HEK293 (cell line): ENCODE results near the gene MYT1.

Experiments
- CTCF ChIA-PET: fragments of 350-600 bp; formaldehyde crosslinking; extraction: SDS; loops from one replicate; lab custom pipeline; 2021; ENCODE audit warnings: antibody characterized with exemption; lab: Yijun Ruan, JAX
- POLR2A ChIA-PET: fragments of 300-600 bp; formaldehyde crosslinking; extraction: SDS; loops from one replicate; lab custom pipeline; 2020; ENCODE audit warnings: antibody characterized with exemption, inconsistent platforms; lab: Yijun Ruan, JAX
- H3K27ac ChIP-seq: fragments of 200-500 bp; sonication (Bioruptor generic); 2 replicates; pipeline ENCODE4 v1.5.1; 2014; ENCODE audit warnings: low read depth, low read length, control low read depth, inconsistent platforms; ENCODE audit errors: extremely low read depth
- H3K36me3 ChIP-seq, 2 experiments: fragments of 200-500 bp in 1 of 2; sonication (Bioruptor generic) in 1 of 2; 1 replicate in 1 of 2; 2 replicates in 1 of 2; pipeline ENCODE4 v1.5.1; 2014 to 2017; ENCODE audit warnings: inconsistent platforms in 2 of 2, low read length in 2 of 2; ENCODE audit not compliant: control insufficient read depth in 2 of 2, insufficient read depth in 1 of 2
- H3K4me1 ChIP-seq: fragments of 200-500 bp; sonication (Bioruptor generic); 2 replicates; pipeline ENCODE4 v1.5.1; 2014; ENCODE audit warnings: mild to moderate bottlenecking, low read length, inconsistent platforms; ENCODE audit not compliant: control insufficient read depth, insufficient read depth
- H3K4me3 ChIP-seq: 2 replicates; pipeline ENCODE4 v1.5.1; 2011; ENCODE audit warnings: low read depth, mild to moderate bottlenecking, control low read depth, low read length, moderate library complexity
- H3K9me3 ChIP-seq: fragments of 200-500 bp; sonication (Bioruptor generic); 2 replicates; pipeline ENCODE4 v1.5.1; 2014; ENCODE audit warnings: low read depth, low read length, inconsistent platforms; ENCODE audit not compliant: control insufficient read depth, insufficient read depth
- EGR2 ChIP-seq: fragments of 450-650 bp; formaldehyde crosslinking; IDR thresholded peaks from 2 replicates; pipeline ENCODE4 v1.5.1; 2016; ENCODE audit warnings: low read depth, missing biosample characterization, missing genetic modification characterization
- HOXD13 ChIP-seq: sonication (generic); formaldehyde crosslinking; IDR thresholded peaks from 2 replicates; pipeline ENCODE4 v1.8.0; 2022; ENCODE audit warnings: missing genetic modification reagents, borderline replicate concordance
- KLF7 ChIP-seq: fragments of 450-650 bp; formaldehyde crosslinking; IDR thresholded peaks from 2 replicates; pipeline ENCODE4 v1.5.1; 2016; ENCODE audit warnings: missing biosample characterization, missing genetic modification characterization, borderline replicate concordance
- REST ChIP-seq: fragments of 450-650 bp; formaldehyde crosslinking; IDR thresholded peaks from 2 replicates; pipeline ENCODE4 v1.5.1; 2016; ENCODE audit warnings: missing biosample characterization, missing genetic modification characterization
- SP7 ChIP-seq: fragments of 450-650 bp; formaldehyde crosslinking; IDR thresholded peaks from 2 replicates; pipeline ENCODE4 v1.5.1; 2016; ENCODE audit warnings: missing biosample characterization, missing genetic modification characterization
- TRIM28 ChIP-seq: IDR thresholded peaks from 2 replicates; pipeline ENCODE4 v1.6.1; 2011; ENCODE audit warnings: low read length, control low read depth, borderline replicate concordance
- ZNF155 ChIP-seq: fragments of 450-650 bp; formaldehyde crosslinking; IDR thresholded peaks from 2 replicates; pipeline ENCODE4 v1.5.1; 2016; ENCODE audit warnings: missing biosample characterization, missing genetic modification characterization
- ZNF302 ChIP-seq: fragments of 450-650 bp; formaldehyde crosslinking; IDR thresholded peaks from 2 replicates; pipeline ENCODE4 v1.5.1; 2016; ENCODE audit warnings: missing biosample characterization, missing genetic modification characterization, low read depth
- ZNF548 ChIP-seq: fragments of 450-650 bp; formaldehyde crosslinking; IDR thresholded peaks from 2 replicates; pipeline ENCODE4 v1.5.1; 2016; ENCODE audit warnings: missing biosample characterization, missing genetic modification characterization
- ZNF560 ChIP-seq: fragments of 450-650 bp; formaldehyde crosslinking; IDR thresholded peaks from 2 replicates; pipeline ENCODE4 v1.5.1; 2017; ENCODE audit warnings: missing biosample characterization, missing genetic modification characterization, borderline replicate concordance
- ZNF626 ChIP-seq: fragments of 450-650 bp; sonication (Bioruptor Pico); formaldehyde crosslinking; IDR thresholded peaks from 2 replicates; pipeline ENCODE4 v1.5.1; 2018; ENCODE audit warnings: missing biosample characterization, missing genetic modification characterization, inconsistent platforms
- ZNF776 ChIP-seq: fragments of 450-650 bp; formaldehyde crosslinking; IDR thresholded peaks from 2 replicates; pipeline ENCODE4 v1.5.0; 2017; ENCODE audit warnings: missing biosample characterization, missing genetic modification characterization, borderline replicate concordance
- ZNF777 ChIP-seq: fragments of 450-650 bp; formaldehyde crosslinking; IDR thresholded peaks from 2 replicates; pipeline ENCODE4 v1.5.1; 2017; ENCODE audit warnings: missing biosample characterization, missing genetic modification characterization, borderline replicate concordance
- ZSCAN23 ChIP-seq: fragments of 450-650 bp; formaldehyde crosslinking; IDR thresholded peaks from 2 replicates; pipeline ENCODE4 v1.5.1; 2016; ENCODE audit warnings: missing biosample characterization, missing genetic modification characterization
- ZSCAN30 ChIP-seq: fragments of 450-650 bp; IDR thresholded peaks from 2 replicates; pipeline ENCODE4 v1.5.1; 2018; ENCODE audit warnings: missing biosample characterization, mild to moderate bottlenecking, missing genetic modification characterization, moderate library complexity
- TF ChIP-seq, protein P1 (sequence below): fragments of 450-650 bp; IDR thresholded peaks from 2 replicates; pipeline ENCODE4 v1.5.1; 2018; ENCODE audit warnings: missing biosample characterization, missing genetic modification characterization
- TF ChIP-seq, protein P2 (sequence below): fragments of 450-650 bp; formaldehyde crosslinking; IDR thresholded peaks from 2 replicates; pipeline ENCODE4 v1.5.1; 2016; ENCODE audit warnings: missing biosample characterization, missing genetic modification characterization
- TF ChIP-seq, protein P3 (sequence below): fragments of 450-650 bp; formaldehyde crosslinking; IDR thresholded peaks from 2 replicates; pipeline ENCODE4 v1.5.1; 2017; ENCODE audit warnings: missing biosample characterization, mild to moderate bottlenecking, missing genetic modification characterization, moderate library complexity
- TF ChIP-seq, protein P4 (sequence below): fragments of 450-650 bp; formaldehyde crosslinking; IDR thresholded peaks from 2 replicates; pipeline ENCODE4 v1.5.1; 2017; ENCODE audit warnings: missing biosample characterization, missing genetic modification characterization

MYT1 gene

DNA sequence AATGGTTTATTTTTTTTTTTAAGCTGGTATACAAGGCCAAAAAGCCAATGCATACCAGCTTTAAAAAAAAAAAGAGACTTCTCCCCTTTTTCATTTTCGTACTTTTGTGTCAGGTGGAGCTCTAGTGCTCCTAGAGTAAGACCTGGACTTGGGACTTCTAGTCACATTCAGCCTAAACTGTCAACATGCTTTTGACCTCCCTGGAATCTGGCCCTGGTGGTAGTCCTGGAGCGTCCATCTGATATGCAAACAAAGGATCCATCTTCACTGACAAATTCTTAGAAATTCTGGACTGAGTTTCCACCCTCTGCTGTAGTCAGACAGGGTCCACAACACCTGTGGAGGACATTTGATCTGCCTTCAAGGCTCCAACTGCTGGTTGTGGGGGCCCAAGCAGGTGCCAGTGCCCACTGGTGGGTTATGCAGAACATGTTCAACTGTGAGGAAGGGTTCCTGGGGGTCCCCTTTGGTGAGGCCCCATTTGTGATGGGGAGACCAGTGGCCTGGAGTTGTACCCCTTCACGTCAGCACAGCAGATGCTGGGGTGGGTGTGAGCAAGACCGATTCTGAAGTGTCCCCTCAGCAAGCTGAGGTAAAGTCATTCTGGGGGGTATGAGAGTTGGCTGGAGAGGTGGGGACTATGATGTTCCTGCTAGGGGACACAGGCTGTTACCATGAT lies 78.7 kb downstream of the MYT1 start:
- H3K27ac ChIP-seq: no peak overlapping the region
- no peaks in the 10 kb centered on the region for H3K36me3 ChIP-seq
- H3K4me3 ChIP-seq: no peak overlapping the region
- no peaks in the 10 kb centered on the region for H3K9me3 ChIP-seq
- ChIA-PET CTCF (no interaction called here), POLR2A (no interaction called here)
- H3K4me1 ChIP-seq: no peaks in the 10 kb centered on the region
- TF ChIP-seq, protein P1, sequence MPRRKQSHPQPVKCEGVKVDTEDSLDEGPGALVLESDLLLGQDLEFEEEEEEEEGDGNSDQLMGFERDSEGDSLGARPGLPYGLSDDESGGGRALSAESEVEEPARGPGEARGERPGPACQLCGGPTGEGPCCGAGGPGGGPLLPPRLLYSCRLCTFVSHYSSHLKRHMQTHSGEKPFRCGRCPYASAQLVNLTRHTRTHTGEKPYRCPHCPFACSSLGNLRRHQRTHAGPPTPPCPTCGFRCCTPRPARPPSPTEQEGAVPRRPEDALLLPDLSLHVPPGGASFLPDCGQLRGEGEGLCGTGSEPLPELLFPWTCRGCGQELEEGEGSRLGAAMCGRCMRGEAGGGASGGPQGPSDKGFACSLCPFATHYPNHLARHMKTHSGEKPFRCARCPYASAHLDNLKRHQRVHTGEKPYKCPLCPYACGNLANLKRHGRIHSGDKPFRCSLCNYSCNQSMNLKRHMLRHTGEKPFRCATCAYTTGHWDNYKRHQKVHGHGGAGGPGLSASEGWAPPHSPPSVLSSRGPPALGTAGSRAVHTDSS (tag by site-specific recombination): no peak
- TF ChIP-seq ZNF560: no peak
- no peak for TF ChIP-seq ZSCAN23 (tag by site-specific recombination)
- TF ChIP-seq ZSCAN30 (tag by site-specific recombination): no peak
- TF ChIP-seq, protein P2, sequence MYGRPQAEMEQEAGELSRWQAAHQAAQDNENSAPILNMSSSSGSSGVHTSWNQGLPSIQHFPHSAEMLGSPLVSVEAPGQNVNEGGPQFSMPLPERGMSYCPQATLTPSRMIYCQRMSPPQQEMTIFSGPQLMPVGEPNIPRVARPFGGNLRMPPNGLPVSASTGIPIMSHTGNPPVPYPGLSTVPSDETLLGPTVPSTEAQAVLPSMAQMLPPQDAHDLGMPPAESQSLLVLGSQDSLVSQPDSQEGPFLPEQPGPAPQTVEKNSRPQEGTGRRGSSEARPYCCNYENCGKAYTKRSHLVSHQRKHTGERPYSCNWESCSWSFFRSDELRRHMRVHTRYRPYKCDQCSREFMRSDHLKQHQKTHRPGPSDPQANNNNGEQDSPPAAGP (tag by site-specific recombination): no peak
- TF ChIP-seq, protein P3, sequence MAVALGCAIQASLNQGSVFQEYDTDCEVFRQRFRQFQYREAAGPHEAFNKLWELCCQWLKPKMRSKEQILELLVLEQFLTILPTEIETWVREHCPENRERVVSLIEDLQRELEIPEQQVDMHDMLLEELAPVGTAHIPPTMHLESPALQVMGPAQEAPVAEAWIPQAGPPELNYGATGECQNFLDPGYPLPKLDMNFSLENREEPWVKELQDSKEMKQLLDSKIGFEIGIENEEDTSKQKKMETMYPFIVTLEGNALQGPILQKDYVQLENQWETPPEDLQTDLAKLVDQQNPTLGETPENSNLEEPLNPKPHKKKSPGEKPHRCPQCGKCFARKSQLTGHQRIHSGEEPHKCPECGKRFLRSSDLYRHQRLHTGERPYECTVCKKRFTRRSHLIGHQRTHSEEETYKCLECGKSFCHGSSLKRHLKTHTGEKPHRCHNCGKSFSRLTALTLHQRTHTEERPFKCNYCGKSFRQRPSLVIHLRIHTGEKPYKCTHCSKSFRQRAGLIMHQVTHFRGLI (tag by site-specific recombination): no peak
- TF ChIP-seq ZNF777 (tag by site-specific recombination): no peak
- TF ChIP-seq HOXD13: no peak
- no peak for TF ChIP-seq TRIM28
- no peak for TF ChIP-seq ZNF548 (tag by site-specific recombination)
- TF ChIP-seq SP7: no peak
- no peak for TF ChIP-seq REST
- no peak for TF ChIP-seq KLF7 (tag by site-specific recombination)

DNA sequence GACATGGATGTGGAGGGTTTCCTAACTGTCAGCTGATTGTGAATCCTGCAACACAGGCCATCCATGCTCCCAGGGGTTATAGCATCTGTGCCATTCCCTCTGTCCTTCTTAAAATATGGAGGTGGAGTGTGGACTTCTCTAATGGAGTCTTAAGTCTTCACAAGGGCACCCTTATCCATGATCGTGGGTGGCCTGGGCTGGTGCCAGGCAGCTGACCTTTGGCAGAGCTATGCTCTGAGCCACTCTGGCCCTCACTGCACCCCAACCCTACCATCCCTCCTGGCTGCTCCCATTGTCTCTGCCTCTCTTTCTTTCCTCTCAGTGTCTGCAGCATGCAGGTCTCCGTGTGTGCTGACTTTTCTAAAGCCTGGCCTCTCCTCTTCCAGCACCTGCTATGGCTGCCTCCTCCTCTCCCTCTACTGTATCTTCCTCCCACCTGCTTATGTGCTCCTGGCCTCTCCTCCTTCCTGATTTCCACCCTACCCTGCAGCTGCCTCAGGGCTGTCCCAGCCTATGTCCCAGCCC lies 80.1 kb downstream of the MYT1 start:
- H3K4me1 ChIP-seq: no peaks in the 10 kb centered on the region
- CTCF ChIA-PET: no interaction called here
- TF ChIP-seq SP7 (no peak), EGR2 (tag by site-specific recombination) (peak; percentile 24; the same call in 1 of the 2 replicates), ZNF776 (tag by site-specific recombination) (no peak), ZNF155 (tag by site-specific recombination) (no peak), ZNF302 (tag by site-specific recombination) (no peak), ZNF626 (tag by site-specific recombination) (no peak)
- TF ChIP-seq, protein P4, sequence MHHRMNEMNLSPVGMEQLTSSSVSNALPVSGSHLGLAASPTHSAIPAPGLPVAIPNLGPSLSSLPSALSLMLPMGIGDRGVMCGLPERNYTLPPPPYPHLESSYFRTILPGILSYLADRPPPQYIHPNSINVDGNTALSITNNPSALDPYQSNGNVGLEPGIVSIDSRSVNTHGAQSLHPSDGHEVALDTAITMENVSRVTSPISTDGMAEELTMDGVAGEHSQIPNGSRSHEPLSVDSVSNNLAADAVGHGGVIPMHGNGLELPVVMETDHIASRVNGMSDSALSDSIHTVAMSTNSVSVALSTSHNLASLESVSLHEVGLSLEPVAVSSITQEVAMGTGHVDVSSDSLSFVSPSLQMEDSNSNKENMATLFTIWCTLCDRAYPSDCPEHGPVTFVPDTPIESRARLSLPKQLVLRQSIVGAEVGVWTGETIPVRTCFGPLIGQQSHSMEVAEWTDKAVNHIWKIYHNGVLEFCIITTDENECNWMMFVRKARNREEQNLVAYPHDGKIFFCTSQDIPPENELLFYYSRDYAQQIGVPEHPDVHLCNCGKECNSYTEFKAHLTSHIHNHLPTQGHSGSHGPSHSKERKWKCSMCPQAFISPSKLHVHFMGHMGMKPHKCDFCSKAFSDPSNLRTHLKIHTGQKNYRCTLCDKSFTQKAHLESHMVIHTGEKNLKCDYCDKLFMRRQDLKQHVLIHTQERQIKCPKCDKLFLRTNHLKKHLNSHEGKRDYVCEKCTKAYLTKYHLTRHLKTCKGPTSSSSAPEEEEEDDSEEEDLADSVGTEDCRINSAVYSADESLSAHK (tag by site-specific recombination): no peak
- TF ChIP-seq, all 188 proteins: peak for 1

More for the DNA sequence above, 80.1 kb downstream of the MYT1 start:
- H3K36me3 ChIP-seq: no peaks in the 10 kb centered on the region
- POLR2A ChIA-PET: no interaction called here
- H3K27ac ChIP-seq: no peak overlapping the region
- no peak overlapping the region for H3K4me3 ChIP-seq
- H3K9me3 ChIP-seq: no peaks in the 10 kb centered on the region
